HG03064 (cell line): ENCODE results near the gene ZNF487.
"Not testable (repeated sequence)": the region's sequence is repeated elsewhere in the genome, so short reads cannot be mapped to it uniquely, and the experiment has no call there.

Source experiments
- ATAC-seq: cut with Tn5 transposase; IDR thresholded peaks from one replicate; pipeline ENCODE4 v1.9.1; 2021; ENCODE audit warnings: low read depth; ENCODE audit not compliant: unreplicated experiment

Gene ZNF487

GRCh38 chr10:43403911-43404703, 32.8 kb upstream of the ZNF487 start:
- ATAC-seq = no peak

GRCh38 chr10:43404704-43405084, 32.2 kb upstream of the ZNF487 start:
- no peak for ATAC-seq

- ATAC-seq = peak; percentile 29
These were observed 29.7 kb upstream of the ZNF487 start for GRCh38 chr10:43407148-43407575.

GRCh38 chr10:43407576-43408330, 29.2 kb upstream of the ZNF487 start:
- ATAC-seq = peak; percentile 47

GRCh38 chr10:43408331-43408709, 28.6 kb upstream of the ZNF487 start:
- ATAC-seq = no peak

- peak; percentile 67 for ATAC-seq
These were observed 28.1 kb upstream of the ZNF487 start, which contains the start of gene HNRNPF for GRCh38 chr10:43408710-43409384. TSS of gene HNRNPF (minus strand) at chr10:43409186. CDS start at chr10:43387884, 21,302 bp downstream.

GRCh38 chr10:43409385-43410109, 27.4 kb upstream of the ZNF487 start:
- ATAC-seq = no peak

- no peak for ATAC-seq
These were observed 26.6 kb upstream of the ZNF487 start for GRCh38 chr10:43410345-43410744.

GRCh38 chr10:43411536-43411935, 25.4 kb upstream of the ZNF487 start:
- ATAC-seq = no peak

- no peak for ATAC-seq
These were observed 21.4 kb upstream of the ZNF487 start for GRCh38 chr10:43415544-43415943.

GRCh38 chr10:43417950-43418768, 18.8 kb upstream of the ZNF487 start:
- ATAC-seq = no peak

- no peak for ATAC-seq
These were observed 16.9 kb upstream of the ZNF487 start for GRCh38 chr10:43419997-43420368.

- ATAC-seq = peak; percentile 74
These were observed 16.3 kb upstream of the ZNF487 start for GRCh38 chr10:43420369-43421200.

GRCh38 chr10:43421201-43421507, 15.8 kb upstream of the ZNF487 start:
- no peak for ATAC-seq

- ATAC-seq = no peak
These were observed 15.4 kb upstream of the ZNF487 start for GRCh38 chr10:43421519-43421918.

- not testable (repeated sequence) for ATAC-seq
These were observed 15.0 kb upstream of the ZNF487 start for GRCh38 chr10:43421944-43422343.

- ATAC-seq = no peak
These were observed 12.5 kb upstream of the ZNF487 start for GRCh38 chr10:43424416-43424815.

GRCh38 chr10:43426476-43426875, 10.4 kb upstream of the ZNF487 start:
- not testable (repeated sequence) for ATAC-seq

GRCh38 chr10:43427166-43427825, 9.6 kb upstream of the ZNF487 start:
- no peak for ATAC-seq
